ENCODE results near the gene ATG14. TPM values are rescaled to one million over a fixed set of nuclear protein-coding genes. Genes with fewer than 3 reads are reported as not detected.

The ATG14 gene
- total RNA-seq, 1 experiment from 2014 or later, result 13.6 TPM

GRCh38 chr14:55438066-55438683 is 26.5 kb upstream of the ATG14 start:
- H3K27ac ChIP-seq, result no peak overlapping the region
- no TSS peak for BruUV-seq (replicated peaks)
- H3K4me3 ChIP-seq, result no peak overlapping the region
- no peaks in the 10 kb centered on the region for H4K20me1 ChIP-seq (ENCODE audit: insufficient read depth)
- intact Hi-C loops (cut with micrococcal nuclease; ENCODE audit: unreplicated experiment), result loop anchor here (1.0 kb wide), 2 partner anchors 902 to 1036 kb away; no protein-coding TSS in a partner anchor
- H3F3A ChIP-seq (ENCODE audit: insufficient read depth, low read depth), result peaks cover 8% of the 10 kb centered on the region; the same call in 1 of the 2 replicates
- no peaks in the 10 kb centered on the region for H3K79me2 ChIP-seq (ENCODE audit: low read depth)
- ChIA-PET CTCF (interaction anchor here (0.6 to 1.5 kb wide), 6 partner anchors 11 to 1044 kb away, joined by 3 to 7 read pairs (median 3); no protein-coding TSS in a partner anchor), POLR2A (ENCODE audit: unreplicated experiment) (interaction anchor here (0.5 to 0.7 kb wide), 4 partner anchors 188 to 1267 kb away, joined by 3 to 5 read pairs (median 4); no protein-coding TSS in a partner anchor)
- peaks cover 20% of the 10 kb centered on the region for H3K4me1 ChIP-seq (replicated peaks; ENCODE audit: insufficient read depth)
- no peaks in the 10 kb centered on the region for H3K36me3 ChIP-seq (ENCODE audit: low read depth)
- peak in 1 of 2 experiments; percentile 66 for DNase-seq
- H3K9me3 ChIP-seq (ENCODE audit: insufficient read depth, low read depth), result no peaks in the 10 kb centered on the region
- TF ChIP-seq, protein P1, sequence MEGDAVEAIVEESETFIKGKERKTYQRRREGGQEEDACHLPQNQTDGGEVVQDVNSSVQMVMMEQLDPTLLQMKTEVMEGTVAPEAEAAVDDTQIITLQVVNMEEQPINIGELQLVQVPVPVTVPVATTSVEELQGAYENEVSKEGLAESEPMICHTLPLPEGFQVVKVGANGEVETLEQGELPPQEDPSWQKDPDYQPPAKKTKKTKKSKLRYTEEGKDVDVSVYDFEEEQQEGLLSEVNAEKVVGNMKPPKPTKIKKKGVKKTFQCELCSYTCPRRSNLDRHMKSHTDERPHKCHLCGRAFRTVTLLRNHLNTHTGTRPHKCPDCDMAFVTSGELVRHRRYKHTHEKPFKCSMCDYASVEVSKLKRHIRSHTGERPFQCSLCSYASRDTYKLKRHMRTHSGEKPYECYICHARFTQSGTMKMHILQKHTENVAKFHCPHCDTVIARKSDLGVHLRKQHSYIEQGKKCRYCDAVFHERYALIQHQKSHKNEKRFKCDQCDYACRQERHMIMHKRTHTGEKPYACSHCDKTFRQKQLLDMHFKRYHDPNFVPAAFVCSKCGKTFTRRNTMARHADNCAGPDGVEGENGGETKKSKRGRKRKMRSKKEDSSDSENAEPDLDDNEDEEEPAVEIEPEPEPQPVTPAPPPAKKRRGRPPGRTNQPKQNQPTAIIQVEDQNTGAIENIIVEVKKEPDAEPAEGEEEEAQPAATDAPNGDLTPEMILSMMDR (conservative IDR thresholded peaks at IDR 0.05), result peak; percentile 76
- no peak for TF ChIP-seq EZH2 (IDR thresholded peaks at IDR 0.05; ENCODE audit: low read depth)
- H2AFZ ChIP-seq, result no peak overlapping the region
- H3K9me2 ChIP-seq (ENCODE audit: insufficient read depth), result no peaks in the 10 kb centered on the region
- no peak overlapping the region for H3K4me2 ChIP-seq
- no peaks in the 10 kb centered on the region for H3K27me3 ChIP-seq (ENCODE audit: insufficient read depth, low read depth)

- Histone ChIP-seq H3K36me3 (ENCODE audit: low read depth) (no peaks in the 10 kb centered on the region), H3K79me2 (ENCODE audit: low read depth) (no peaks in the 10 kb centered on the region), H3K9me2 (ENCODE audit: insufficient read depth) (no peaks in the 10 kb centered on the region), H3K27ac (no peak overlapping the region), H3K4me1 (replicated peaks; ENCODE audit: insufficient read depth) (peaks cover 20% of the 10 kb centered on the region), H3K27me3 (ENCODE audit: insufficient read depth, low read depth) (no peaks in the 10 kb centered on the region), H3K4me2 (no peak overlapping the region), H3K4me3 (no peak overlapping the region), H2AFZ (no peak overlapping the region), H3K9me3 (ENCODE audit: insufficient read depth, low read depth) (no peaks in the 10 kb centered on the region), H3F3A (ENCODE audit: insufficient read depth, low read depth) (peaks cover 8% of the 10 kb centered on the region; the same call in 1 of the 2 replicates), H4K20me1 (ENCODE audit: insufficient read depth) (no peaks in the 10 kb centered on the region)
- no TSS peak for BruUV-seq (replicated peaks)
- DNase-seq, result no peak
- POLR2A ChIA-PET (ENCODE audit: unreplicated experiment), result no interaction called here
- no peak for TF ChIP-seq EZH2 (IDR thresholded peaks at IDR 0.05; ENCODE audit: low read depth)
- CTCF ChIA-PET, result no interaction called here
- intact Hi-C loops (cut with micrococcal nuclease; ENCODE audit: unreplicated experiment), result no loop called here
Measured at GRCh38 chr14:55436931-55437330, 25.3 kb upstream of the ATG14 start.

GRCh38 chr14:55436519-55436918 is 24.9 kb upstream of the ATG14 start:
- POLR2A ChIA-PET (ENCODE audit: unreplicated experiment), result no interaction called here
- Histone ChIP-seq H3F3A (ENCODE audit: insufficient read depth, low read depth) (peaks cover 8% of the 10 kb centered on the region; the same call in 1 of the 2 replicates), H3K27ac (no peak overlapping the region), H3K4me1 (replicated peaks; ENCODE audit: insufficient read depth) (peaks cover 20% of the 10 kb centered on the region), H3K36me3 (ENCODE audit: low read depth) (no peaks in the 10 kb centered on the region), H4K20me1 (ENCODE audit: insufficient read depth) (no peaks in the 10 kb centered on the region), H3K4me3 (no peak overlapping the region), H3K79me2 (ENCODE audit: low read depth) (no peaks in the 10 kb centered on the region), H3K27me3 (ENCODE audit: insufficient read depth, low read depth) (no peaks in the 10 kb centered on the region), H2AFZ (no peak overlapping the region), H3K4me2 (no peak overlapping the region), H3K9me3 (ENCODE audit: insufficient read depth, low read depth) (no peaks in the 10 kb centered on the region), H3K9me2 (ENCODE audit: insufficient read depth) (no peaks in the 10 kb centered on the region)
- TF ChIP-seq EZH2 (IDR thresholded peaks at IDR 0.05; ENCODE audit: low read depth), result no peak
- TF ChIP-seq, protein P1 (conservative IDR thresholded peaks at IDR 0.05), result no peak
- no peak for DNase-seq
- intact Hi-C loops (cut with micrococcal nuclease; ENCODE audit: unreplicated experiment), result no loop called here
- CTCF ChIA-PET, result no interaction called here
- BruUV-seq (replicated peaks), result no TSS peak
